K562 (cell line): ENCODE measurements around the gene SLC30A3. TPM values are rescaled to one million over a fixed set of nuclear protein-coding genes. Genes with fewer than 3 reads are reported as not detected.

Experiments
- ATAC-seq: fragments of 200-7000 bp; cut with Tn5 transposase; 3 replicates; pipeline ENCODE4 v1.9.1; 2020; ENCODE audit warnings: moderate library complexity
- BruUV-seq: library from RNA; stranded (reverse); fragments of 400-500 nt; replicated peaks from 2 replicates; lab custom pipeline; 2021; lab: Mats Ljungman, UMichigan
- CTCF ChIA-PET: fragments of 300-600 bp; formaldehyde crosslinking; extraction: SDS; loops from one replicate; lab custom pipeline; 2021; ENCODE audit warnings: low intra/inter-chr PET ratio; lab: Yijun Ruan, JAX
- POLR2A ChIA-PET: fragments of 300-600, 350-650 bp; sonication (Branson Sonifier 250); formaldehyde crosslinking; extraction: SDS; loops from one replicate; lab custom pipeline; 2021; ENCODE audit warnings: antibody characterized with exemption, inconsistent platforms; lab: Yijun Ruan, JAX
- DNase-seq, 4 experiments: peaks; one replicate each; pipeline versions ENCODE4 v3.0.0 to v3.0.0-alpha.2; 2011 to 2018; ENCODE audit warnings: low spot score in 3 of 4, mixed read lengths in 3 of 4; ENCODE audit errors: extremely low read depth in 1 of 4
- FAIRE-seq: peaks from 2 replicates; lab custom pipeline; 2011; peaks lifted over from hg19 to GRCh38; lab: Jason Lieb, UNC
- H2AFZ ChIP-seq: 2 replicates; pipeline ENCODE4 v1.6.0; 2011; ENCODE audit warnings: low read depth, low read length, control low read depth, inconsistent platforms
- H3K27ac ChIP-seq: fragments of 200-600 bp; 3 replicates; pipeline ENCODE4 v1.8.0; 2011; ENCODE audit warnings: low read depth, mild to moderate bottlenecking, control low read depth, inconsistent platforms, low read length, moderate library complexity, mixed read lengths; ENCODE audit errors: extremely low read depth
- H3K27me3 ChIP-seq, 2 experiments: fragments of 300-600 bp in 1 of 2; 2 replicates in 1 of 2; 3 replicates in 1 of 2; pipeline versions ENCODE4 v1.6.0 to v1.8.0; 2011; ENCODE audit warnings: inconsistent platforms in 2 of 2, low read length in 2 of 2, mild to moderate bottlenecking in 1 of 2, mixed read lengths in 1 of 2, moderate library complexity in 1 of 2; ENCODE audit not compliant: control insufficient read depth in 2 of 2, insufficient read depth in 2 of 2
- H3K36me3 ChIP-seq: fragments of 300-600 bp; 3 replicates; pipeline ENCODE4 v1.8.0; 2011; ENCODE audit warnings: mild to moderate bottlenecking, low read length, inconsistent platforms; ENCODE audit not compliant: control insufficient read depth, insufficient read depth
- H3K4me1 ChIP-seq, 2 experiments: fragments of 200-600 bp in 1 of 2; replicated peaks in 1 of 2; 2 replicates in 1 of 2; 3 replicates in 1 of 2; pipeline versions ENCODE4 v1.5.1 to v1.8.0; 2011; ENCODE audit warnings: inconsistent platforms in 2 of 2, low read length in 2 of 2, mild to moderate bottlenecking in 1 of 2, mixed read lengths in 1 of 2, moderate library complexity in 1 of 2; ENCODE audit not compliant: control insufficient read depth in 2 of 2, insufficient read depth in 2 of 2
- H3K4me2 ChIP-seq: 2 replicates; pipeline ENCODE4 v1.6.1; 2011; ENCODE audit warnings: low read length, control low read depth, inconsistent platforms, mixed read lengths; ENCODE audit not compliant: insufficient read depth
- H3K4me3 ChIP-seq: fragments of 200-600 bp; sonication (generic), shearing (Covaris generic); 2 replicates; pipeline ENCODE4 v1.5.1; 2016; ENCODE audit warnings: control low read depth, inconsistent platforms
- H3K79me2 ChIP-seq: fragments of 200-600 bp; 3 replicates; pipeline ENCODE4 v1.8.0; 2011; ENCODE audit warnings: low read length, inconsistent platforms; ENCODE audit not compliant: control insufficient read depth, insufficient read depth
- H3K9ac ChIP-seq, 2 experiments: 2 replicates each; pipeline versions ENCODE4 v1.6.0 to v1.6.1; 2011; ENCODE audit warnings: low read depth in 2 of 2, low read length in 2 of 2, control low read depth in 1 of 2, inconsistent platforms in 1 of 2, mild to moderate bottlenecking in 1 of 2, mixed read lengths in 1 of 2; ENCODE audit not compliant: insufficient read depth in 1 of 2
- H3K9me1 ChIP-seq: one replicate; pipeline ENCODE4 v1.6.0; 2011; ENCODE audit warnings: inconsistent platforms, mild to moderate bottlenecking, low read length, moderate library complexity; ENCODE audit not compliant: control insufficient read depth, insufficient read depth
- H3K9me3 ChIP-seq: replicated peaks from 2 replicates; pipeline ENCODE4 v1.5.1; 2011; ENCODE audit warnings: low read depth, low read length, inconsistent platforms; ENCODE audit not compliant: control insufficient read depth, insufficient read depth
- H4K20me1 ChIP-seq: replicated peaks from 2 replicates; pipeline ENCODE4 v1.6.1; 2011; ENCODE audit warnings: low read length, inconsistent platforms, mixed read lengths; ENCODE audit not compliant: control insufficient read depth, insufficient read depth
- C11orf30 ChIP-seq: fragments of 450-650 bp; IDR thresholded peaks from 2 replicates; pipeline ENCODE4 v1.6.1; 2016; ENCODE audit warnings: low read depth, mild to moderate bottlenecking
- CBFA2T2 ChIP-seq: fragments of 450-650 bp; conservative IDR thresholded peaks from 2 replicates; pipeline ENCODE4 v1.6.1; 2017; ENCODE audit warnings: mild to moderate bottlenecking
- CREB3 ChIP-seq: fragments of 450-650 bp; conservative IDR thresholded peaks from 2 replicates; pipeline ENCODE4 v1.6.1; 2016; ENCODE audit warnings: missing genetic modification characterization, low read depth, mild to moderate bottlenecking, missing compliant biosample characterization, moderate library complexity
- GATA2 ChIP-seq: sonication (generic); formaldehyde crosslinking; IDR thresholded peaks from 2 replicates; pipeline ENCODE4 v1.4.0; 2020; ENCODE audit warnings: mild to moderate bottlenecking, missing genetic modification reagents
- KLF16 ChIP-seq: IDR thresholded peaks from 2 replicates; pipeline ENCODE4 v1.6.1; 2016; ENCODE audit warnings: antibody characterized with exemption
- MAFK ChIP-seq: IDR thresholded peaks from 2 replicates; pipeline ENCODE4 v1.6.1; 2011; ENCODE audit warnings: low read length, improper control_type of control experiment
- MCM5 ChIP-seq: fragments of 450-650 bp; IDR thresholded peaks from 2 replicates; pipeline ENCODE4 v1.6.1; 2016; ENCODE audit warnings: low read depth
- MTF1 ChIP-seq: fragments of 250-450 bp; sonication (Bioruptor Pico); IDR thresholded peaks from 2 replicates; pipeline ENCODE4 v1.9.0; 2021; ENCODE audit warnings: moderate library complexity, mild to moderate bottlenecking, inconsistent platforms, borderline replicate concordance
- NFE2 ChIP-seq: IDR thresholded peaks from 2 replicates; pipeline ENCODE4 v1.6.1; 2014; ENCODE audit warnings: antibody characterized with exemption, low read depth
- SMARCA4 ChIP-seq: fragments of 450-650 bp; IDR thresholded peaks from 2 replicates; pipeline ENCODE4 v1.6.1; 2016
- TFE3 ChIP-seq: fragments of 450-650 bp; formaldehyde crosslinking; IDR thresholded peaks from 2 replicates; pipeline ENCODE4 v1.4.0; 2020; ENCODE audit warnings: mild to moderate bottlenecking, mixed read lengths
- XRCC4 ChIP-seq: IDR thresholded peaks from one replicate; pipeline ENCODE4 v1.6.1; 2011; ENCODE audit not compliant: insufficient read depth, insufficient read length; ENCODE audit errors: extremely low read depth
- ZNF316 ChIP-seq: fragments of 450-650 bp; IDR thresholded peaks from 2 replicates; pipeline ENCODE4 v1.6.1; 2016
- ZNF589 ChIP-seq: fragments of 200-800 bp; sonication (Bioruptor generic); IDR thresholded peaks from 2 replicates; pipeline ENCODE4 v1.6.1; 2016; ENCODE audit warnings: low read depth, missing genetic modification characterization, missing compliant biosample characterization
- ZNF699 ChIP-seq: fragments of 250-450 bp; sonication (Bioruptor Pico); IDR thresholded peaks from 2 replicates; pipeline ENCODE4 v1.8.0; 2021; ENCODE audit warnings: mild to moderate bottlenecking, moderate library complexity; ENCODE audit not compliant: insufficient replicate concordance
- WGBS: fragments of 100-300 bp; shearing (Covaris generic); methylation state at CpG from one replicate; pipeline ENCODE4 v1.1.6; 2016; ENCODE audit warnings: low coverage, mixed read lengths; ENCODE audit not compliant: insufficient coverage; ENCODE audit errors: missing lambda C conversion rate; 5-methylcytosine and 5-hydroxymethylcytosine counted together
- in situ Hi-C: fragments of 300-500 bp; cut with MboI; formaldehyde crosslinking; loops from 4 replicates; pipeline ENCODE4 v1.15.0; 2018; ENCODE audit warnings: inconsistent platforms, mixed read lengths
- intact Hi-C: fragments of 100-400 bp; cut with micrococcal nuclease; formaldehyde crosslinking; loops from 2 replicates; pipeline ENCODE4 v1.14.2; 2022
- polyA plus RNA-seq, 8 experiments: library from polyadenylated mRNA; depleted of rRNA in 4 of 8; stranded (reverse) in 5 of 8; unstranded in 3 of 8; fragments of >200 nt; fragmentation: Nextera tagmentation in 2 of 8; fragmentation: Illumina TruSeq in 1 of 8; extraction: Ambion mirVana in 2 of 8; extraction: Trizol in 1 of 8; gene quantifications; 2 replicates each; pipeline versions ENCODE4 v1.2.1 to v1.2.3, GENCODE V29; 2011 to 2014; ENCODE audit warnings: inconsistent platforms in 1 of 8, missing spikeins in 1 of 8
- total RNA-seq, 7 experiments: library from RNA; depleted of rRNA in 6 of 7; stranded (reverse); fragments of >200 nt in 6 of 7; fragmentation: Illumina TruSeq in 2 of 7; extraction: Trizol in 2 of 7; gene quantifications; 2 replicates each; pipeline versions ENCODE4 v1.2.1 to v1.2.3, GENCODE V29; 2011 to 2021; ENCODE audit warnings: low replicate concordance in 1 of 7

The SLC30A3 gene
- total and polyA plus RNA-seq, 9 of the 15 experiments (the other 6 are each of a cell fraction or from before 2014, with no cell fraction given) = 0.03 to 2.7 (median 0.89) TPM; not detected in 1

GRCh38 chr2:27284996-27285395 is 22.1 kb upstream of the SLC30A3 start:
- TF ChIP-seq TFE3 (CRISPR knock-in tag) = no peak

DNA sequence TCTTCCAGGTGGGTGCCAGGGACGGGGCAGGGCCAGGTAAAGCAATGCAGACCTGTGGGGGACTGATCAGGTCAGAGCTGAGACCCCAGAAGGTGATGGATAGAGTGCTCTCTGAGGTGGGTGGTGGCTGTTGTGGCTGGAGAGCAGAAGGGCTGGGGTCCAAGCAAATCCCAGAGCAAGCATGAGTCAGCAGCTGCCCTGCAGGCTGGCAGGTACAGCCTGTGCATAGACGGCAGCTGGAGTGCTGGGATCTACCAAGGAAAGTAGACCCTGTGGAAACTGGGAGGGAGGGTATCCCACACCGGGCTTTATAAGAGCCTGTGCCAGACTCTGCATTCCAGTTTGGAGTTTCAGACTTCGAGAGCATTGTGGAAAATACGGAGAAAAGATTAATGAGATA is 20.0 kb upstream of the SLC30A3 start:
- Histone ChIP-seq H2AFZ (peak overlapping the region; percentile 62), H4K20me1 (no peaks in the 10 kb centered on the region), H3K9me3 (no peaks in the 10 kb centered on the region), H3K27ac (no peak overlapping the region), H3K4me2 (no peak overlapping the region), H3K36me3 (no peaks in the 10 kb centered on the region), H3K4me1 (peaks cover 6 to 17% of the 10 kb centered on the region in 2 experiments), H3K79me2 (no peaks in the 10 kb centered on the region), H3K9me1 (no peaks in the 10 kb centered on the region), H3K27me3 (peaks cover 0 to 2% of the 10 kb centered on the region in 2 experiments; a peak in 1 of 5 replicates), H3K9ac (peak overlapping the region in 1 of 2 experiments; percentile 41; a peak in 1 of 4 replicates), H3K4me3 (no peak overlapping the region)
- in situ Hi-C loops = loop anchor here (5.0 kb wide), 1 partner anchor 186 kb away; no protein-coding TSS in a partner anchor
- FAIRE-seq = no peak
- intact Hi-C loops = loop anchor here (10.0 kb wide), 1 partner anchor 438 kb away; the partner anchor contains the start of gene DPYSL5
- 0 out of 3 replicates have a peak, but pooled peaks have one; percentile 17 for ATAC-seq
- no peak for DNase-seq
- BruUV-seq = no TSS peak
- CTCF ChIA-PET = no interaction called here
- 19% methylated on average over 5 of the region's 5 CpGs for WGBS
- POLR2A ChIA-PET = interaction anchor here (0.6 to 1.4 kb wide), 6 partner anchors 10 to 257 kb away, joined by 3 to 8 read pairs (median 3); partner anchors contain the start of gene KHK
- no peak for TF ChIP-seq ZNF699
- peak; percentile 69 for TF ChIP-seq C11orf30
- no peak for TF ChIP-seq MCM5
- TF ChIP-seq MTF1 = no peak
- TF ChIP-seq CBFA2T2 = no peak
- peak; percentile 52; the same call in 1 of the 2 replicates for TF ChIP-seq NFE2
- TF ChIP-seq ZNF316 = peak; percentile 51
- TF ChIP-seq GATA2 = no peak
- TF ChIP-seq MAFK = peak; percentile 26; the same call in 1 of the 2 replicates
- no peak for TF ChIP-seq XRCC4
- TF ChIP-seq CREB3 (tag) = no peak
- no peak for TF ChIP-seq ZNF589 (CRISPR knock-in tag)
- TF ChIP-seq KLF16 = no peak
- TF ChIP-seq SMARCA4 = no peak

More at GRCh38 chr2:27284996-27285395, 22.1 kb upstream of the SLC30A3 start:
- ChIA-PET POLR2A (no interaction called here), CTCF (no interaction called here)
- intact Hi-C loops = loop anchor here (10.0 kb wide), 1 partner anchor 440 kb away; the partner anchor contains the start of gene DPYSL5
- in situ Hi-C loops = loop anchor here (5.0 kb wide), 2 partner anchors 48 to 188 kb away; no protein-coding TSS in a partner anchor
- Histone ChIP-seq H3K27me3 (no peaks in the 10 kb centered on the region), H3K9me3 (no peaks in the 10 kb centered on the region), H3K9ac (no peak overlapping the region), H3K79me2 (no peaks in the 10 kb centered on the region), H2AFZ (no peak overlapping the region), H3K4me2 (no peak overlapping the region), H3K36me3 (no peaks in the 10 kb centered on the region), H3K9me1 (no peaks in the 10 kb centered on the region), H3K4me3 (no peak overlapping the region), H4K20me1 (no peaks in the 10 kb centered on the region), H3K27ac (no peak overlapping the region), H3K4me1 (peaks cover 6 to 16% of the 10 kb centered on the region in 2 experiments)
- no peak for DNase-seq
- BruUV-seq = no TSS peak
- 33% methylated on average over 1 of the region's 1 CpG for WGBS
- FAIRE-seq = no peak
- ATAC-seq = no peak
